ENCODE results near the gene NME7.

Gene NME7

GRCh38 chr1:169121146-169121923 lies 246.3 kb downstream of the NME7 start:
- DNase-seq = no peak

- no peak for DNase-seq
These were observed 247.5 kb downstream of the NME7 start for GRCh38 chr1:169120066-169120465.

DNA sequence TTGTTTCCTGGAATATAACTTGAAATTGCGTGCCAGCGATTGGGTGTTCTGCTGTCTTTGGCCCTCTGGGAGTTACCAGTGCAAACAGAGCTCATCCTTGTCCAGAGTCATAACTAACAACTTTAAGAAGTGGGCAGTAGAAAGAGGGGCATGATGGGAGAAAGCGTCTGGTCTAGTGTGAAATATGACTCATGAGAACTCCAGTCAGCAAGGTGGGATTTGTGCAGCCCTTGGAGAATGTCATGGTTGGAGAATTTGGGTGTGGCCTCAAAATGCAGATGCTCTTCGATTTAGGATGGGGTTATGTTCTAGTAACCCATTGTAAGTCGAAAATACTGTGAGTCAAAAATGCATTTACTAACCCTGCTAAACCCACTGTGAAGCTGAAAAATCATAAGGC lies 248.2 kb downstream of the NME7 start:
- DNase-seq = no peak

- DNase-seq = no peak
These were observed 249.4 kb downstream of the NME7 start for GRCh38 chr1:169118227-169118626.

DNA sequence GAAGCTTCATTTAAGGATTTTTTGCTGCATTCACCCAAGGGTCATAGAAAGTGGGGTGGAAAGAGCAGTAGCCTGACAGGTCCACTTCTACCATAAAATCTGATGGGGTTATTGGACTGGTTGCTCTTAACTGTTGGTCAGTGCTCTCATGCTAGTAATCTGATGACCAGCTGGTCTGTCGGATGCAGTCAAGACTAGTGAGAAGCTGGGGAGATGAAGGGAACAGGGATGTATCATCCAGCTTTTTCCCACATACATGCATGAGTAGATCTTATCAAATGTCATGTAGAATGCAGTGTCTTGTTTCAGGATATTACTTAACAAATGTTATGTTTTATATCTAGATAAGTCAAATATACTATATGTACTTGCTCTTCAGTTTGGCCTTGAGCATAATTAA lies 250.0 kb downstream of the NME7 start:
- DNase-seq = no peak

DNA sequence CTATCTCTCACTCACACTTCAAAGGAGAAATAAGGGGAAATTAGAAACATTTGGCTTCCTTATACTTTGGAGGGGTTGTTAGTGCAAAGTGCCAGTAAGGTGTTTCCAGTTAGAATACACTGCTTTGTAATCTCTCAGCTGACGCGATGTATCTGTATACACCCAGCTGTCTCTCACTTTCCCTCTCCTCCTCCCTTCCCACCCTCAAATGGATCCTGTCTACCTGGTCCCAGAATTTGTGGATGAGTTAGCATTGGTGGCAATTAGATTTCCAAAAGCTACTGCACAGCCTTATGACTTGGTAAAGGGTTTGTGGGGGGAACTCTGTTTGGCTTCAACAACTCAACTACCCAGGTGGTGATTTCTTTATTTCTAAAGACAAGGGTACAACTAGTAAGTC lies 250.6 kb downstream of the NME7 start:
- DNase-seq = no peak

GRCh38 chr1:169115891-169116585 lies 251.6 kb downstream of the NME7 start:
- no peak for DNase-seq

DNA sequence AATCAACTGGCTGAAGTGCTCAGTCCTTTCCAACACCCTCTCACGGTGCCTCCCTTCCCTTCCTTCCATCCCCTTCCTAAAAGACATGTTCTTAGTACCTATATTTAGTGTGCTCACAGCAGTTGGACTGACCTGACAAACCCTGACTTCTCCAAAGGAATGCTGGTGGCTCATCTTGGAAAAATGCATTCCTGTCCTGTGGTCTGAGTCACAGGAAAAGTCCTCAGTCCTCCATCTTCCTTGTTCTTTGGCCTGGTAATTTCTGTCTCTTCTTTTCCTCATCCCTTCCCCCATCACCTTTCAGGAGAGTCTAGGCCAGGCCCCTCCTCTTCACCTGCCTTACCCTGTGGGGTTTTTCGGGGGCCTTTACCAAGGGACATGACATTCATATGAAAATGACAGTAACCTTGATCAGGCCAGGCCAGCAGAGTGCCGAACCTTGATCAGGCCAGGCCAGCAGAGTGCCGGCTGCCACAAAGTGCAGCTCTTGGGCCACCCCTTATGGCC lies 253.9 kb downstream of the NME7 start:
- no peak for DNase-seq

DNA sequence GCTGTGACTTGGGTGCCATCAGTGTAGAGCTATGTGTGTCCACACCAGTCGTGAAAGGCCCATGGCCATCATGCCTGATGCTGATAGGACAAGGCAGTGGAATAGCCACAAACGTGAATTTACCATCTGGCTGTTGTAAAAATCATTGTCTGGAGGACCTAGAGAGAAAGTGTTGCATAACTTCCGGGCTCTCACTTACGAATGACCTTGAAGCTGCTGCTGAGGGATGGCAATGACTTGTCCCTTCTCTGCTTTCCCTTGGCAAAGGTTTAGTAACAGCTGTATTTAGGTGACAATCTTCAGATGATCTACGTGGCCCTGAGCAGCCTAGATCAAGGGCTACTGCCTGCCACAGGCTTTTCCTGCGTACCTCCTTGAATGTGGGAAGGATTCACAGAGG lies 255.4 kb downstream of the NME7 start:
- DNase-seq = no peak

GRCh38 chr1:169111472-169111871 lies 256.1 kb downstream of the NME7 start:
- no peak for DNase-seq

DNA sequence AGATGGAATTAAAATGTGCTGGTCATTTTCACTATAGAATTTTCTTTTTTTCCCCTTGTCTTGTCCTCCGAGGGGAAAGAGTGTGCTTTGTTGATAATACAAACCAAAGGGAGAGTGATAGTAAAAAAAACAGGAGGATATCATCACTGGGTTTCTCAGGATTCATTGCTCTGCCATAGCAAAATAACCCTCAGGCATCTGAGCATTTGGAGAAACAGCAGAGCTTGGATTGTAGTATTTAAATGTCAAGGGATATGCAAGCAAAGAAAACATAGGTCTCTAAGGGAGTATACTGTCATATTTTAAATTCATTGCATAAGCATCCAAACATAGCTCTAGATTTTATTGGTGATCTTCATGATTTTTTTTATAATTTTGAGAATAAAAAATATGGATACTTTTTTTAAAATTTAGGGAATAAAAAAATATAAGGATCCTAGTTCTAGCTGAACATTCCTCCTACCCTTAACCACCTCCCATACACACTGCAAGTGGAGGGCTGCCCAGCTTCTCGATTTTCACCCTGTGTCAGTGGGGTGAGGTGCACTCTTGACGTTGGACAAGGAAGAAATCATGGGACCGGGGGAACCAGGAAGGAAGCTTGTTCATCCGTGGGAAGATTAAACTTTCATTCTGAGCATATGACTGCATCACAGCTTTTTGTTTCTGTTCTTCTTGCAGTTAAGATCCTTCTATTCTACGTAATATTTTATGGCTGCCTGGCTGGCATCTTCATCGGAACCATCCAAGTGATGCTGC lies 256.7 kb downstream of the NME7 start:
- no peak for DNase-seq

DNA sequence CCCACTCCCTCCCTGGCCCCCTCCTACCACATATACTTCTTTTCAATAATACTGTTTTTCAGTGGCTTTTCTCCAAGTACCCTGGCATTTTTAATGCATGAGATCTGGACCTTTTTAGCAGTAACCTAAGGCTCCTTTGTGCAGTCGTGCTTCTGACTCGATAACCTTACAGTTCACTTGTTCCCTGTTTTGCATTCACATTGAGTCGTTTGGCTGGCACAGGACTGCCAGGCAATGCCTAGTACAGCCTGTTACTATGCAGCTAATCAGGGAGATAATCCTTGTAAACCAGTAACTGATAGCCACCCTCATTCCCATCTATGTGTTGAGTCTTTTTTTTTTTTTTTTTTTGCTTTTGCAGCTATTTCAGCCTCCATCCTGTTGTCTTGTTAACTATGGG lies 257.4 kb downstream of the NME7 start:
- no peak for DNase-seq

DNA sequence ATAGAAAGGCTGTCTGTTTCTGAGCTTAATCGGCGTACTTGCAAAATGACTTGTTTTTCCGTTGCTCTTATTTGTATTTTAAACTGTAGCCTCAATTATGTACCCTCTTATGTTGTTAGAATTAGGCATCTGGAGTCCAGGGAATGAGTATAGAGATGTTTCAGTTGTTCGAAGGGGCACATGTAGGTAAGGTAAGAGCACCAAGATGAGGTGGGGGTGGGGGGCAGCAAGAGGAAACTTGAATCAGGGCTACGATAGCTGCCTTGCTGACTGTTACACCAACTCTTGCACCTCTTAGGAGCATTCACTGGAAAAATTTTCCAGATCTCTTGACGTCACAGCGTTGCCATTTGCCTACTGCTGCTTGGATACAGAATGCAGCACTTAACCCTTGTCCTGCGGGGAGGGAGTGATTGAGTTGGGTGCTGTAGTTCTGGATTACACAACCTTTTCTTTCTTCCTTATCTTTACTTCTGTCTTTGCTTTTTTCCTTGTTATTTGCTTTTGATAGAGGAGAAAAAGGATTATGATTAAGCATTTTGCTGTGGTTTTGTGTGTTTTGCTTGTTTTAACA lies 257.9 kb downstream of the NME7 start:
- DNase-seq = no peak

- no peak for DNase-seq
These were observed 258.6 kb downstream of the NME7 start for GRCh38 chr1:169108863-169109560.

DNA sequence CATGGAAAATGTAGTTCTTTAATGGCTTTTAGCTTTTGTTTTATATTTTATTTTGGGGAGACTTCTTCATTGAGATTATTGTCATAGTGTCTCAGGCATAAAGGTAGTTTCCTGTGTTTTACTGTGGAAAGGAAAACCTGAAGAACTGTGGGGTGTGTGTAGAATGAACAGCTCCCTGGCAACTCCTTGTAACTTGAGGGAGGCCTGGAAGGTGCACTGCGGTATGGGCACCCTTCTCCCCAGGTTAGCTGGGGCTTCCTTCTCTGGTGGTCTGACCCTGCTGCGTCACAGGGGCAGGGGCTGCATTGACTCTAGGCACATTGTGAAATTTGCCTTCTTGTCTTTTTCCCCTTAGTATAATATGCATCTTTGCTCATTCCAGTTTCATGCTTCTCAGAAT lies 259.4 kb downstream of the NME7 start:
- no peak for DNase-seq

DNA sequence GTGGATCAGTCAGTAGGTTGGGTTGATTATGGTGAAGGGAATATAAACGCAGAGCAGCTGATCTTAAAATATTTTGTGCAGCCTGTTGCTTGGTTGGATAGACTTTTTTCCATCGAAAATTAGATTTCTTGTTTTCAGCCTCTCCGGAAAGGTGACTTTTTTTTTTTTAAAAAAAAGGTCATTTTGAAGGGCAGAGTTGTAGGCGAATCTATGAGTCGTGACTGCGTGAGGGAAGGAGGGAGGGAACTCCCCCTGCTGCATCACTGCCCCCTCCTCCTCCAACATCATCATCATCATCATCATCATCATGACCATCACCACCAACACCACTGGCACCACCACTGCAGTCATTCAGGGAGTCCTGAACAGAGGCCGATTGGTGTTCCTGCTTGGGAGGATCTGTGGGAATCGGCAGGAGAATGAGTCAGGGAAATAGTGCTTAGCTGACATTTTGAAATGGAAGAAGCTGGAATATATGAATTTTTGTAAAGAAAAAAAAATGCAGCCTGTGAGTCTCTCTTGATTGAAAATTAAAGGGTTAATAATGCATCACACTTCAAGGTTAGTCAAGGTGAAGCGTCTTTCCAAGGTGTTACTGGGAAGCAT lies 259.9 kb downstream of the NME7 start:
- DNase-seq = no peak

GRCh38 chr1:169106921-169107602 lies 260.5 kb downstream of the NME7 start:
- no peak for DNase-seq

DNA sequence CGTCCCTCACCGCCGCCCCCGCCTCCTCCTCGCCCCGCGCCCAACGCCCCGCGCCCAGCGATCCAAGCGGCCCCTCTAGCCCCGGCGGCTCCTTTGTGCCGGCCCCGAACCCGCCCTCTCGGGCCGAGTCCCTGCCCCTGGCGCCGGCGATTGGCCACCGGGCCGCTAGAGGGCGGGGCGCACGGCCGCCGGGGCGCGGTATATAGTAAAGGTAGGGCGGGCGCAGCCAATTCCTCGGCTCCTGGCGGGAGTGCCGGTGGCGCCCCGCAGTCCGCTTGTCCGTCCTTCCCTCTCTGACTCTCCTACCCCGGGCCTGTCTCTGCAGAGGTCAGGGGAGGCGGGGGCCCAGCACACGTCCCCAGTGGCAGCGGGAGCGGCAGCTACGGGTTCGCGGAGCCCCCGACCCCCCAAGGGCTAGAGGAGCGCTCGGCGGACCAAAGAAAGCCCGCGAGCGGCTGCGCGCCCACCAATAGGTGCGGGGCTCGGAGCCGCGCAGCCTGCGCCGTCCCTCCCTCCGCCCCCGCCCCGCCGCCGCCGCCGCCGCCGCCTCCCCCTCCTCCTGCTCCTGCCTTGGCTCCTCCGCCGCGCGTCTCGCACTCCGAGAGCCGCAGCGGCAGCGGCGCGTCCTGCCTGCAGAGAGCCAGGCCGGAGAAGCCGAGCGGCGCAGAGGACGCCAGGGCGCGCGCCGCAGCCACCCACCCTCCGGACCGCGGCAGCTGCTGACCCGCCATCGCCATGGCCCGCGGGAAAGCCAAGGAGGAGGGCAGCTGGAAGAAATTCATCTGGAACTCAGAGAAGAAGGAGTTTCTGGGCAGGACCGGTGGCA lies 261.3 kb downstream of the NME7 start, which contains the start of gene ATP1B1:
Gene ATP1B1 (plus strand): TSS at position 596 of the 826 bp plus-strand sequence. CDS start 140 bp downstream, at position 736.
- DNase-seq = peak; percentile 70

GRCh38 chr1:169105434-169106094 lies 262.0 kb downstream of the NME7 start:
- peak; percentile 21 for DNase-seq

- DNase-seq = no peak
These were observed 262.5 kb downstream of the NME7 start for GRCh38 chr1:169105087-169105433.
